Peyer's patch (tissue), 4 donors: ENCODE data around the gene ITSN1.

Source experiments
- CTCF ChIP-seq, 6 experiments: fragments of 450-650 bp in 4 of 6; fragments of 200-600 bp in 2 of 6; sonication (generic) in 1 of 6; IDR thresholded peaks; one replicate each; pipeline ENCODE4 v1.5.1; 2017 to 2019; ENCODE audit warnings: antibody characterized with exemption in 6 of 6, mild to moderate bottlenecking in 3 of 6, moderate library complexity in 1 of 6
- POLR2A ChIP-seq, 2 donors: fragments of 450-650 bp; IDR thresholded peaks; one replicate each; pipeline ENCODE4 v1.5.1; 2017; ENCODE audit warnings: antibody characterized with exemption in 2 of 2, mild to moderate bottlenecking in 2 of 2, moderate library complexity in 2 of 2

- no peak for TF ChIP-seq CTCF (IDR thresholded peaks at IDR 0.05)
- TF ChIP-seq POLR2A (IDR thresholded peaks at IDR 0.05): no peak
Observed at GRCh38 chr21:33801424-33802405, 159.4 kb downstream of the ITSN1 start.
